GM21528 (cell line): ENCODE results near the gene ANKS1A.
"Not testable (repeated sequence)": the region's sequence is repeated elsewhere in the genome, so short reads cannot be mapped to it uniquely, and the experiment has no call there.

Experiments used
- ATAC-seq: cut with Tn5 transposase; IDR thresholded peaks from one replicate; pipeline ENCODE4 v1.9.1; 2021; ENCODE audit warnings: mild to moderate bottlenecking, moderate library complexity; ENCODE audit not compliant: unreplicated experiment, low FRiP score

Gene ANKS1A

GRCh38 chr6:34984416-34984815 lies 95.4 kb downstream of the ANKS1A start:
- ATAC-seq = no peak

- no peak for ATAC-seq
These were observed 96.2 kb downstream of the ANKS1A start for GRCh38 chr6:34985236-34985635.

- ATAC-seq = no peak
These were observed 97.8 kb downstream of the ANKS1A start for GRCh38 chr6:34986845-34987246.

DNA sequence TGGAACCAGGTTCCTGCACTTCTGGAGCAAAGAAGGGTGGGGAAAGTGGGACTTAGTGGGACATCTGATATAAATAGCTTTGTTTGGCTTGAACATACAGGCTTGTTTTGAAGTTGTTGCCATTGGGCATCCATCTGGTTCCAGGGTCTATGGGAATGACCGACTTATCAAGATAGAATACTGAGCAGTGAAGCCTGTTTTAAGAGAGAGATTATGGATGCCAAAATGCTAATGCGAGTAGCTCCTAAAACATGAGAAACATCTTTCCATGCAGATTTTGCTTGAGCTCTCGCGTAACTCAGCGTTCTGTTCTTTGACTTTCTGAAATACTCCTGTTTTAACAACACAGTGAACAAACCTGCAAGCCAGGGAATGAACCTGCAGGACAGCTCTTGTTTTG lies 98.5 kb downstream of the ANKS1A start:
- ATAC-seq = no peak

DNA sequence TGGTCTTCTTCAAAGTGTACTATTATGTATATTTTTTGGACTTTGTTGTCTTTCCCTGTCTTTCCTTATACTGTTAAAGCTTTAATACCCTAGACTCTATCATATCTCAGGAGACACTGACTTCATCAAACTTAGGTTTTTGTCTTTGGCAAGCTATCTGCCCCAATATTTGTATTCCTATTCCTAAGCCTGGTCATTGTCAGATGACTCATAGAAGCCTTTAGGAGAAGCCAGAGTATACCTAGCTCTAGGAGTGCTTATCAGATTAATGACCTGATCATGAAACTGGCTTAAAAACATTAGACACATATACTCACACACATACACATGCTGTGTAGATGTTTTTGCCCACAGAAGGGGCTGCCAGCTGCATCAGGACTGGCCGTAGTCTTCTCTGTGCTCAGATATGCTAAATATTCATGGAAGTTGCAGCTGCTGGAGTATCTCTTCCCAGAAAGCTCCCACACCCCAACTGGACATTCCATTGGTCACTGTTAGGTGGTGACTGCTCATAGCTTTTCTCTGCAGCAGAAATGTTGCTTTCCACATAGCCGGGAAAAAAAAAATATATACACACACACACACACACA lies 102.0 kb downstream of the ANKS1A start:
- no peak for ATAC-seq

- no peak for ATAC-seq
These were observed 103.3 kb downstream of the ANKS1A start for GRCh38 chr6:34992376-34992775.

- no peak for ATAC-seq
These were observed 104.2 kb downstream of the ANKS1A start for GRCh38 chr6:34993213-34993612.

- no peak for ATAC-seq
These were observed 105.6 kb downstream of the ANKS1A start for GRCh38 chr6:34994693-34995092.

GRCh38 chr6:34998417-34998816 lies 109.4 kb downstream of the ANKS1A start:
- not testable (repeated sequence) for ATAC-seq

GRCh38 chr6:34999153-34999552 lies 110.1 kb downstream of the ANKS1A start:
- not testable (repeated sequence) for ATAC-seq

DNA sequence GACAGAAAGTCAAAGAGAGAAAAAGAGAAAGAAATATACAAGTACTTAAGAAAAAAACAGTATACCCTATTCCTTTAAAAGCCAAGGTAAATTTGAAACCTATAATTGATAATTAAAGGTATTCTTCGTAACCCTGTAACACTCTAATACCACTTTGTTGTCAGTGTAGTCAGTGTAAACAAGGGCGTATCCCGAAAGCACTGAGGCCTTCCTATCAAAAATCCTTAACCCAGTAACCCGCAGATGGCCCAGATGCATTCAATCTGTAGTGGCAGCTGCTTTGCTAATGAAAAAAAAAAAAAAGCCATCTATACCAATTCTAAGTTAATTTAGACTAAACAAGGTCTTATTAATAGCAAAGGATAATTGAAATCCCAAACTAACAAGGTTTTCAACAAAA lies 110.9 kb downstream of the ANKS1A start:
- ATAC-seq = not testable (repeated sequence)

- ATAC-seq = not testable (repeated sequence)
These were observed 112.3 kb downstream of the ANKS1A start for GRCh38 chr6:35001349-35001748.

- ATAC-seq = not testable (repeated sequence)
These were observed 115.0 kb downstream of the ANKS1A start for GRCh38 chr6:35003886-35004530.

DNA sequence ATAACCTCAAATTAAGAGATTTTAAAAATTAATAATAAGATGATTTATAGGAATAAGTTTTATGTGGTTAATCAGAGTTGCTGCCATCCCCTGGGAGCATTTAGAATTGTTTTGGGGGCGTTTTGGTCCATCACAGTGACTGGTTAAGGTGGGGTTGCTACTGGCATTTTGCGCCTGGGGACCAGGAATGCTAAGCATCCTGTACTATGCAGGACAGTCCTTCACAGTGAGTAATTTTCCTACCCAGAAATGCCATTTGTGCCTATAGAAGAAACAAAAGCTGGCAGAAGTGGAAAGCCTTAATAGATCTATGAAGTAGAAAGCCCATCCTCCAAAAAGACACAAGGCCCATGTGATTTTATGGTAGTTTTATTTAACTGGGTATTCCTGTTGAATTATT lies 118.0 kb downstream of the ANKS1A start:
- ATAC-seq = no peak

- ATAC-seq = no peak
These were observed 119.8 kb downstream of the ANKS1A start for GRCh38 chr6:35008858-35009257.

GRCh38 chr6:35011096-35012041 lies 122.3 kb downstream of the ANKS1A start:
- no peak for ATAC-seq

DNA sequence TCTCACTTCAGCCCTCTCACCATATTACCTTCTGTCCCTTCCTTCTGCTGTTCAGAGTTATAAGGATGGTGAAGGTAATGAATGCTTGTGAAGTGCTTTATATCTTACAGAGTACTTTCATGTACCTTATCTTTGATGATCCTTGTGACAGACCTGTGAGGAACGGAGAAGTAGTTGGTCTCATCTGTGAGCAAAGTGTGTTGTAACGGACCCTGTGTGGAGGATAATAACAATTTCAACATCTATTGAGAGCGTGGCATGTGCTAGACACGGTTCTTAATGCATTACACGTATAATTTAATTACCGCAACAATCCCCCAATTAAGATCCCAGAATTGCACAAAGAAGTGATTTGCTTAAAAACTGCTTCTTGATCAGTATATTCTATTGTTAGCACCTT lies 124.6 kb downstream of the ANKS1A start:
- ATAC-seq = no peak

DNA sequence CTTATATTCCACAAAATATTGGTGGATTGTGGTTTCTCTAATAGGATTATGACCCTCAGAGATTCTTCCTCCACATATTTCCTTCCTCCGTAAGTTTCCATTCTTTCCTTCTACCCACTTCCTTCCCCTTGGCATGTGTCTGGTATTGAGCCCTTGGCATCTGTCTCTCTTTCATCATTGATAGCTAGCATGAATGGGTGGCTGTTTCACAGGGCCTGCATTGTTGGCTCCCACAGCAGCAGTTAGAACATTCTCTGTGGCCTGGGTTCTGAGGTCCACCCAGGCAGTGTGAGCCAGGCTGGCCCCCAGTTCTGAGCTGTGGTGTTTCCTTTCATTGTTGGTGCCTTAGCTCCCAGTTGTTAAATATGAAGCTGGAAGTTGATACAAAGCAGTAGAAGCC lies 125.3 kb downstream of the ANKS1A start:
- ATAC-seq = no peak

DNA sequence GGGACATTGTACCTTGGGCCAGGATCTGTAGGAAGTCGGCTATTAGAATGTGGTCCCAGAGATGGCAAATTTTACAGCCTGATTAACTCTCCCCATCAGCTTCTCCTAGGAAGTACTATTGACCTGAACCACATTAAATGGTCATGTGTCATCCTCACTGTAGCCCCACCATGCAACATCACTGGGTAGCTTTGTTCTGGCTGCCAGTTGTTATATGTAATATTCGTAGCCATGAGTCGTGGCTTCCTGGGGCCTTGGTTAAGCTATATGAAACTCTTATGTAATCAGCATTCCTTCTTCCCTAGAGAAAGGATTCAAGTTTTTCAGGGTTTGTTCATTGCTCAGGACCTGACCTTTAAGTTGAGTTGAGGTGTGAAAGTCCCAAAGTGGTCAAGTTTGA lies 125.7 kb downstream of the ANKS1A start:
- ATAC-seq = no peak

DNA sequence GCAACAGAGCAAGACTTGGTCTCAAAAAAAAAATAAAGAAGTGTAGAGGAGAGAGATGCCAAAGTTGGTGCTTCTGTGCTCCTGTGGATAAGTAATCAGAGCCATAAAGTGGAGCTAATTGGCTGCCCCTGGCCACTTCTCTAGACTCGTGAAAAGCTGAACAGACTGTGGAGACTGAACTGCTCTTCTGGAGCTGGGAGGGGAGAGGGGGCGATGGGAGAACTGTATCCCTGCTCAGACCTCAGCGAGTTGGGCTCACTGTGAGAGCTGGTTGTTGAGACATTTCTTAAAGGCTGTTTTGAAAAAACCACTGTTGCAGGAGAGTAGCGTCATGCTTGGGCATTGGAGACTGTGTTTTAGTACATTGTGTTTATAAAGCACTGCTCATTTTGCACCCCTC lies 126.4 kb downstream of the ANKS1A start:
- no peak for ATAC-seq

DNA sequence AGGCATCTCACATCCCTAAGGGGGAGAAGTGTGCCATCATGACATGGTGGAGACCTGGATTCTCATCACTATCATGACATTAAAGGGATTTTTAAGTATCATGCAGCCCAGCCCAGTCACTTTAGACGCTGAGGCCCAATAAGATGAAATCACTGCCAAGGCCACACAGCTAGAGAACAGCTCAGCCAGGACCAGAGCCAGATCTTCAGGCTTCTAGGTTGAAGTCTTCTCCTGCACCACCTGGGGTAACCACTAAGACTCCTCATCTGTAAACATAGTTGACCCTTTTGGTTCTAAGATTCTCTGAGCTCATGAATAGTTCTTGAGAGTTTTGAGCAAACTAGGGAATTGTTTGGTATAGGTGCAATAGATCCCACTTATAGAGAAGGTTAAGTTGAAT lies 126.9 kb downstream of the ANKS1A start:
- ATAC-seq = no peak
